ENCODE data around the gene CIAPIN1.
"Not testable (repeated sequence)": the region's sequence is repeated elsewhere in the genome, so short reads cannot be mapped to it uniquely, and the experiment has no call there.

The CIAPIN1 gene

DNA sequence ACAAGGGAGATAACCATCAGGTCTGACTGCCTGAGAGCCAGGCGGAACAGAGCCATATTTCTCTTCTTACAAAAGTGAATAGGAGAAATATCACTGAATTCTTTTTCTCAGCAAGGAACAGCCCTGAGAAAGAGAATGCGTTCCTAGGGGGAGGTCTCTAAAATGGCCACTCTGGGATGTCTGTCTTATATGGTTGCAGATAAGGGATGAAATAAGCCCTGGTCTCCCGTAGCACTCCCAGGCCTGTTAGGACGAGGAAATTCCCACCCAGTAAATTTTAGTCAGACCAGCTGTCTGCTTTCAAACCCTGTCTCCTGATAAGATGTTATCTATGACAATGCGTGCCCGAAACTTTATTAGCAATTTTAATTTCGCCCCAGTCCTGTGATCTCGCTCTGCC is 7.2 kb downstream of the CIAPIN1 start:
- DNase-seq = not testable (repeated sequence)

DNA sequence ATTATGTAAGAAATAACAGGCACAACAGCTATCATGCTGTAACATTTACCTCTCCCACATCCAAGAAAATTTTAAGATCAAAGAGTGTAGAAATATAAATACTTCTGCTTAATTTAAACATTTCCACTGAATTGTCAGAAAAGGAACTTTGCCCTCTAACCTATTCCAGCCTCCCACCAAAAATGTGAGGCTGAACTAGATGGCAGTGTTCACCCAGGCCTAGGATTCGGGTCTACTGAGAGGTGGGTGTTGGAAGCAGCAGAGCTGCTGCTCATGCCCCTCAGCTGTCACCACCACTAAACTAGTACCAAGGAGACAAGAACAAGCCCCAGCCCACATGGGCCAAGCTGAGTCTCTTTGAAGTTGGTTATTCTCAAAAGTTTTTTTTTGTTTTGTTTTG is 11.3 kb downstream of the CIAPIN1 start:
- DNase-seq = no peak

DNA sequence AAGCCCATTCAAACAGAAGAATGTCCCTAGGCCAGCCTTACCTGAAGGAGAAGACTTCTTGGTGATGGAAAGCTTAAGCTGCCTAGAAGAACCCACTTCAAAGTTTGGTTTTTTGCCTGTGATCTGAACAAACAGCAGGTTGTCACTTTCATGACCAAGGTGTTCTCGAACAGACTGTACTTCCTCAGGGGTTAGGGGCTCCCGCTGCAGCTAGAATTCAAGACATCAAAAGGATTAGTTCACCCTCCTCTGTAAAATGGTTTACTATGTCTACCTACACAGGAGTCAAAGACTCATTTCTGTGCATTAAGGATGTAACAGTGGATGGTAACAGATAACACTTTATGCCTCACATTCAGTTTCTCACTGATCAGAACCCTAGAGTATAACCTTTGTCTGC is 13.2 kb downstream of the CIAPIN1 start:
- DNase-seq = no peak

DNA sequence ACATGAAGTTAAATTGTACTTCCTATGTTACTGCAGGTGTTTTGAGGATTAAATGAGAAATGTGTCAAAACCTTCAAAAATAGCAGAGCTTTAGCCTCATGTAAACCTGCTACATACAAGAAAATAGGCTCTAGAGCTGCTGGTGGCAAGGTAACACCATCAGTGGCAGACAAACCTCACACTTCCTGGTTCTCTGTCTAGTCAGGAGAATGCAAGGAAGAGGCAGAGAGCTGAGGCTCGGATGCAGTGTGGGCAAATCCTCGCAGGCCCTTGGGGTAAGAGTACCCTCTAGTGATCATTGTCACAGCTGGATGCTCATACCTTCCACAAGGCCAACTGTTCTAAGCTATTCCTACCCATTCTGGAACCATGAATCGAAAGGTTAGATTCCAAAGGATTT is 14.2 kb downstream of the CIAPIN1 start:
- no peak for DNase-seq

DNA sequence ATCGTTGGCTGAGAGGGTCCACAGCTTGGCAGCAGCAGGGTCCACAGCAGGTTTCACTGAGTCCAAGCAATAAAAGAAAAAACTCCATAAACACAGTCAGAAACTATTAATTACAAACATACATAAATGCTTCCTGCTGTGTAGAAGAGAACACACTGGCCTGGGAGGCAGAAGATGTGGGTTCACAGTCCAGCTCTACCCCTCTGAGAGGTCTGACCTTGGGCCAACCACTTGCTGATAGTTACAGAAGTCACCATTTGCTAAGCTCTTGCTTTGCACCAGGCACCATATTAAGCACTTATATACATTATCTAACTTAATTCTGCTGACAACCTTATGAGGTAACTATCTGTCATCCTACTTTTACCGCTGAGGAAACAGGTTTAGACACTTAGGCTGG is 14.7 kb downstream of the CIAPIN1 start:
- no peak for DNase-seq

DNA sequence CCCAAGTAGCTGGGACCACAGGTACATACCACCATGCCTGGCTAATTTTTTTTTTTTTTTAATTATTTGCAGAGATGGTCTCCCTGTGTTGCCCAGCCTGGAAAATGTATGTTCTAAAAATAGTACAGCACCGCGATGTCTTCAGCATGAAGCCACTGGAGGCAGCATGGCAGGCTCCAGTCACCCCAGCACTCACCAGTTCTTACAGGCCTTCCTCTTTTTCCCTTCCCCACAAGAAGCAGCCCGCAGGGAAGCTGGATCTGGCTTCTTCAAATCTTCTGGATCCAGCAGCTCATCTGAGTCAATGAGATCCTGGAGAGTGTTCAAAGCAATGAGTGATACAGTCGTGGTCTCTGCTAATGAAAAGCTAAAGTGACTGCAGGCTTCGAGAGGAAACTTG is 16.2 kb downstream of the CIAPIN1 start:
- DNase-seq = no peak

DNA sequence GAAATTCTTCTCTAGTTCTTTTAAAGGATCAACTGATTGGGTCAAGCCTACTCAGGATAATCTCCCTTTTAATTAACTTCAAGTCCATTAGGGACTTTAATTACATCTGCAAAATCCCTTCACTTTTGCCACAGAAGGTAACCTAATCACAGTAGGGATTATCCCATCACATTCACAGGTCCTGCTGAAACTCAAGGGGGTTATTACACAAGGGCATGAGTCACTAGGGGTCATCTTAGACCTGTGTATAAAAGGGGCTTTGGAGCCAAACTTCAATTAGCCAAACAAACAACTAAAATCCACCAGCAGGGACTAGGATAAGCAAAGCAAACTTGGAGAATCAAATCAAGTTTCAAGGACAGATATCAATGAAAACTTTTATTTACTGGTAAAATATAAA is 19.4 kb downstream of the CIAPIN1 start:
- no peak for DNase-seq

DNA sequence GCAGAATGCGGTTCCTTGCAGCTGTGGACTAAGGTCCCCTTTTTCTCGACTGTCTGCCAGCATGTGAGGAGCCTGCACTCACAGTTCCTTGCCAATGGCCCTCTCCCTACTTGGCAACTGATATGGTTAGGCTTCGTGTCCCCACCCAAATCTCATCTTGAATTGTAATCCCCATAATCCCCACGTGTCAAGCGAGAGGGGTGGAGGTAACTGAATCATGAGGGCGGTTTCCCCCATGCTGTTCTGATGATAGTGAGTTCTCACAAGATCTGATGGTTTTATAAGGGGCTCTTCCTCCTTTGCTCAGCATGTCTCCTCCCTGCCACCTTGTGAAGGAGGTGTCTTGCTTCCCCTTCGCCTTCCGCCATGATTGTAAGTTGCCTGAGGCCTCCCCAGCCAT is 19.9 kb downstream of the CIAPIN1 start:
- DNase-seq = no peak

DNA sequence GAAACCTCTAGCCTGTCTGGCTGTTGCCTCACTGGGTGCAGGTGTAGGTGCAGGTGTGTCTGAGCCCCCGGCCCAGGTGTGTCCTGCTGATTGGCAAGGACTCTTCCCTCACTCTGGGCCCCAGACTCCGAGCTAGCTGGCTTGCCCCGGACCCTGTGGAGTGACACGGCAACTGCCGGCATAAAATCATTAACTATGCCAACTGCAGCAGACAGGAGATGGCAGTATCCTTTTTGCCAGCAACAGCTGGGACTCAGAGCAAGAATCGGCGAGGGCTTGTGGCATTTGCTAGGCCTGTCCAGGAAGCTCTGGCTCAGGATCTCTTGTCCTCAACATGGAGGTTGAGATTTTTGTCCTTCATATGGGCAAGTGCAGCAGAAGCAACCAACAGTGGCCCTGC is 20.8 kb downstream of the CIAPIN1 start:
- no peak for DNase-seq

DNA sequence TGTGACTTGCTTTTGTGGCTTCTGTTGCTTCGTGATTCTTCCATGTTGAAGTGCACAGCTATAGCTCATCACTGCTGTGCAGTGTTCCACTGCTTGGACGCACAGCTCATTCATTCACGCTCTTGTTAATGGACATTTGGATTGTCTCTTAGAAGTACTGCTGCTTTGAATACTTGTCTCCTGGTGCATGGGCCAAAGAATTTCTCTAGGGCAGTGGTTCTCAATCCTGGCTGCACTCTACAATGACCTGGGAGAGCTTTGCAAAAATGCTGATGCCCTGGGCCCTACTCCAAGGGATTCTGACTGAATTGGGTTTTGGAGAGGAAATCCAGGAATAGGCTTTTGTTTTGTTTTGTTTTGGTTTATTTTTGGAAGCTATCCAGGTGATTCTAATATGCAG is 22.6 kb downstream of the CIAPIN1 start:
- DNase-seq = no peak

DNA sequence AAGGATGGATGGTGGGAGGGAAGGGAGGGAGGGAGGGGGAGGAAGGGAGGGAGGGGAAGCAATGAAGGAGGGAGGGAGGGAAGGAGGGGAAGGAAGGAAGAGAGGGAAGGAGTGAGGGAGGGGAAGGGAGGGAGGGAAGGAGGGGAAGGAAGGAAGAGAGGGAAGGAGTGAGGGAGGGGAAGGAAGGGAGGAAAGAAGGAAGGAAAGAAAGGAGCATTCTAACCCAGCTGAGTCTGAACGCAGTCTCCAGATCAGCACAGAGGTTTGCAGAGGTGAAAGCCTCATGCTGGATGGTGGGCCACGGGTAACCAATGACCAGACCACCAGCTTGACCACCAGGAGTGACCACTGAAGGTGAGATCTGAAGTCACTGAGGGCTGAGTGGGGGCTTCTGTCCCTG is 24.0 kb downstream of the CIAPIN1 start:
- no peak for DNase-seq

DNA sequence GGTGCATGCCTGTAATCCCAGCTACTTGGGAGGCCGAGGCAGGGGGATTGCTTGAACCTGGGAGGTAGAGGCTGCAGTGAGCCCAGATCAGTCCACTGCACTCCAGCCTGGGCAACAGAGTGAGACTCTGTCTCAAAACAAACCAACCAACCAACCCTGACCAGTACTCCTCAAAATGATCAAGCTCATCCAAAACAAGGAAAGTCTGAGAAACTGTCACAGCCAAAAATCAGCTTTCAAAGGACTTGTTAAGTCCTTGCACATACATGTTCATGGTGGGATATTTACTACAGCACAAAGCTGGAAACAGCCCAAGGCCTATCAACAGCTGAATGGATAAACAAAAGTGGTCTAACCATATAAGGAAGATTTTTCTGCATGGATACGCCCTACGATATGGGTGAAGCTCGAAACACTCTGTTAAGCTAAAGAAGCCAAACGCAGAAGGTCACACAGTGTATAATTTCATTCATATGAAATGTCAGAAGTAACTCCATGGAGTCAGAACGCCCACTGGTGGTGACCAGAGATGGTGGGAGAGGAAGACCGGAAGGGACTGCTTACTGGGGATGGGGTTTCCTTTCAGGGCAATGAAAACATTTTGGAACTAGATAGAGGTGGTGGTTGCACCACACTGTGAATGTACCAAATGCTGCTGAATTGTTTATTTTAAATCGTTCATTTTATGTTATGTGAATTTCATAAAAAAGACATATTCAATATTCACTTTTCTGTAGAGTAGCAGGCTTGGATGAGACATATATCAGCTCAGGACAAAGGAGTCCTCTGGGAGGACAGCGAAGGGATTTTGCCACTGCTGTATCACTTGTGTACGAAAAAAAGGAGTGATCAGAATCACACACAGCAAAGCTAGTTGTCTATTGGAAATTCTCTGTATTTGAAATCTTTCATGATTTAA is 24.9 kb downstream of the CIAPIN1 start:
- no peak for DNase-seq

DNA sequence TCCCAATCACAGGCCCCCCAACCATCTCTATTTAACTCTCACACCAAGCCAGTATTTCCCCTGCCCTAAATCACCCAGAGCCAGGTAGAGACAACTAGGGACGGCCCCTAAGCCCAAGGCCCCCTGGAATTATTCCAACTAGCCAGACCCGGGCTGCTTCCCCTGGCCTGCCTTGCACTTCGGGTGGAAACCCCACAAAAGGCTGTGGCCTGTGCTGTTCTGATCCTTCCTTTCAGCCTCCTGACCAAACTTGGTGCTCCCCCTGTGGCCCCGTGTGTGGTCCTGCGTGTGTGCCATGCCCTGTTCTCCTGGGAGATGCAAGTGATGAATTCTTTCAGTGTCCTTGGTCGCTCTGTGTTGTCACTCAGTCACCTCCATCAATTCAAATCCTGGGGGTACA is 27.7 kb downstream of the CIAPIN1 start:
- no peak for DNase-seq

DNA sequence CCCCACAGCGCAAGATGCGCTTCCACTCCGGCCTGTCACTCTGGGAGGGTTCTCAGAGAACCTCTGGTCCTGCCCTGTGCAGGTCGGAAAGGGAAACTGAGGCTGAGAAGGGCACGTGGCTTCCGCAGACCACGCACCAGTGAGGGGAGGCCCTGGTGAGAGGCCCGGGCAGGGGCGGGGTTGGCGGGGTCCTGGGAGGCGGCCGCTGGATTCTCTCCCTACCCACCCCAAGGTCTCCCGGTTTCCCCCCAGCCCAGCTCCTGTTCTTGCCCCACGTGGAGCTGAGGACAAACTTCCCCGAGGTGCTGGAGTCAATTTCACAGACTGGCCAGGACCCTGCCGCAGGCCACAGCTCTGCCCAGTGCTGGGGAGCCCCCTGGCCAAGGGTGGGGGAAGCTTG is 31.1 kb downstream of the CIAPIN1 start:
- no peak for DNase-seq

DNA sequence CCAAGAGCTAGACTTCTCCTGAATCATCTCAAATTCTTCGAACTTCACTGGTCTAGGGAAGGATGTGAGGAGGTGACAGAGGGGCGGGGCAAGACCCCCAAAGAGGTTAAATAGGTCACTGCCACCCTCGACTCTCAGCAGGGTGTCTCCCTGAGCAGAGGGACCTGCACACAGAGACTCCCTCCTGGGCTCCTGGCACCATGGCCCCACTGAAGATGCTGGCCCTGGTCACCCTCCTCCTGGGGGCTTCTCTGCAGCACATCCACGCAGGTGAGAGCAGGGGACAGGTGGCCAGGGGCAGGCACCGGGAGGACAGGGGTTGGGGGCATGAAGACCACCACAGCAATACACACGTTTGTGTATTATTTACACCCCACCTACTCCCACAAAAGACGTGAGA is 33.5 kb downstream of the CIAPIN1 start:
- no peak for DNase-seq

DNA sequence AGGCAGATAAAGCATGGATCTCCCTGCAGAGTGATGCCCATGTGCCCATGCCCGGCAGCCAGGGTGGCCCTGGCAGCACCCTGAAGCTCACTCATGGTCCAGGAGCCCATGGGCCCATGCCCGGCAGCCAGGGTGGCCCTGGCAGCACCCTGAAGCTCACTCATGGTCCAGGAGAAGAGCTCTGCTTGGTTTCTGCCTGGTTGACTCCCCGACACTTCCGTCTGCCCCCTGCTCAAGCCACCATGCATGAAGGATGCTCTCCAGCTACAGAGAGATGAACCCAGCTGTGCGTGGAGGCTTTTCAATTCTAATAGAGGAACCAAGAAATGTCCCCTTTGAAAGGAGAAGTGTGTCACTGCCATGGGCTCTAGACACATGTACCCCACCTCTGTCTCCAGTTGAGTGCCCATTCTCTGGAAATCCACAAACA is 33.9 kb downstream of the CIAPIN1 start:
- no peak for DNase-seq

DNA sequence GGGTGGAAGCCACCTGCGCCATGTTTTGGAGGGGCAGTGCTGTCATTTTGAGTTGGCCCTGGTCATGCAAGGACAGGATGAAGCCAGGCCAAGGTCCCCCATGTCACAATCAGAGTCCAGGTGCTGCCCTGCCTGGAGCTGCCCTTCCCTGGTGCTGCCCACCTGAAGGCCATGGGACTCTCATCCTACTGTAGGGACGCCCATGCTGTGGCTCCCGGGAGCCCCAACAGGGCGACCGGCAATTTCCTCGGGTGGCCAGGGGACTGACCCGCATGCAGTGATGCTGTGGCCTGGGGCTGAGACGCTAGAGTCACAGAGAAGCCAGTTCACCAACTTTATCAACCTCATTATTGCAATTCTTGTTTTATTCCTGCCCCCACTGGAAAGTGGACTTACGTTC is 34.6 kb downstream of the CIAPIN1 start:
- DNase-seq = no peak

DNA sequence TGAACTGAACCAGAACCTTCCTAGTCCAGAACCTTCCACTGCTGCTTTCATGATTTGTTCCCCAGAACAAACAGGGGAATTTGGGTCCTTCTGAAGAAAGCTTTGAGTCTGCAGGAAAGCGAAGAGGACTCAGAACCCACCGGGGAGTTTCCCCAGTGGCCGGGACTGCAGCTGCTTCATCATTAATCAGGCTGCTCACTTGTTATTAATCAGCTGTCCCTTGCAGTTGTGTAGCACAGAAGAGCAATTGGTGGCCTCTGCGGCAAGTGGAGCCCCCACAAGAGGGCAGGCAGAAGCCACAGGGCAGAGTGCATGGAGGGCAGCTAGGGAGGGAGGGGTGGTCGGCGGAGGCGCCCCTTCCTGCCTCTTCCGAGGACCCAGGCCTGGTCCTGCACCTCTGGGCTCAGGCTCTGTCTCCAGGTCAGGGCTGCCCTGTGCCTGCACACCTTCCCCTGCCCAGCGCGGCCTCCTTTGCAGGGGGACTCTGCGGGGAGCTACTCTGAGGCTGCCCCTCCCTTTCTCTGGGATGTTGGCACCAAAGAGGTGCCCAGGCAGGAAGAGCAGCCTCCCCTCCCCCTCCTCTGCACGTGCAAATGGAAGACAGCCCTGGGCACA is 35.7 kb downstream of the CIAPIN1 start:
- no peak for DNase-seq

DNA sequence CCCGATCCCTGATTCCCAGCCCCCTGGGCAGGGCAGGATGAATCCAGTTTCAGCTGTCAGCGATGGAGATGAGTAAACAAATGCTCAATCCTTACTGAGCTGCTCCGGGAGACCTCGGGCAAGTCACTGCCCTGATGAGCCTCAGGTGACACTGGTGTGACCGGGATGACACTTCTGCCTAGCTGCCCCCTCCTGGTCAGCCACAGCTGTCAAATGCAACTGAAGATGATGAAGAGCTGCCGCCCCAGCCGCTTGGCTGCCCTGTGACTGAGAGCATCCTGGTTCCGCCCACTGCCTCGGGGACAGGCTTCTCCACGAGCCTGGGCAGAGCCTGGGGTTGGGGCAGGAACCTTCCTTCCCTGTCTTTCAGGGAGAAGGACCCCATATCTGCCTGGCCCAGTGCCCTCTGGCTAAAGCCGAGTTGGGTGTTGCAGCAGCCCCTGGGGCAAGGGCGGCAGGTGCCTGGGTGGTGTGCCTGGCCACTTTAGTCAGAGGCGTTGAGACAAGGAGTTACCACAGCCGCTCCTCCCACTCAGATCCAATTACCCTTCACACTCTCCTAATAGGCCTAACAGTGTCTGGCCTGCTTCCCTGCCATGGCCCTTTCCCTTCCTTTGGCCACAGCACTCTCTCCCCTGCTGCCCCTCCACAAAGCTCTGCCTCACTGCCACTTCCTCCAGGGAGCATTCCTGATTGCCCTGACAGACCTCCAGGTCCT is 37.2 kb downstream of the CIAPIN1 start:
- DNase-seq = no peak

DNA sequence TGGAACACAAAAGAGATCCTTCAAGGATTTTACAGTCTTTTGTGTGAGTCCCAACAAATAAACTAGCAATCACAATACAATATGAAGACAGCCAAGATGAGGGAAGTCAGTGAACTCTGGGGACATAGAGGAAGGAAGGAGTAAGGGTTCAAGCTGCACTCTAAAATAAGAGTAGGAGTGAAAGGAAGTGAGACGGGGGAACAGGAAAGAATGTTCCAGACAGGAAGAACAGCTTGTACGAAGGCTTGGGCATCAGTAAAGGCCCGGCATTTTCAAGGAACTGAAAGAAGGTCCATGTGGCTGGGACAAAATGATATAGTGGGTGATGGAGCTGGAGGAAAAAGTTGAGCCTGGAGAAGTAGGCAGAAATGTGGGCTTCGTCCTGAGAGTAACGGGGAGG is 38.1 kb downstream of the CIAPIN1 start:
- DNase-seq = no peak

DNA sequence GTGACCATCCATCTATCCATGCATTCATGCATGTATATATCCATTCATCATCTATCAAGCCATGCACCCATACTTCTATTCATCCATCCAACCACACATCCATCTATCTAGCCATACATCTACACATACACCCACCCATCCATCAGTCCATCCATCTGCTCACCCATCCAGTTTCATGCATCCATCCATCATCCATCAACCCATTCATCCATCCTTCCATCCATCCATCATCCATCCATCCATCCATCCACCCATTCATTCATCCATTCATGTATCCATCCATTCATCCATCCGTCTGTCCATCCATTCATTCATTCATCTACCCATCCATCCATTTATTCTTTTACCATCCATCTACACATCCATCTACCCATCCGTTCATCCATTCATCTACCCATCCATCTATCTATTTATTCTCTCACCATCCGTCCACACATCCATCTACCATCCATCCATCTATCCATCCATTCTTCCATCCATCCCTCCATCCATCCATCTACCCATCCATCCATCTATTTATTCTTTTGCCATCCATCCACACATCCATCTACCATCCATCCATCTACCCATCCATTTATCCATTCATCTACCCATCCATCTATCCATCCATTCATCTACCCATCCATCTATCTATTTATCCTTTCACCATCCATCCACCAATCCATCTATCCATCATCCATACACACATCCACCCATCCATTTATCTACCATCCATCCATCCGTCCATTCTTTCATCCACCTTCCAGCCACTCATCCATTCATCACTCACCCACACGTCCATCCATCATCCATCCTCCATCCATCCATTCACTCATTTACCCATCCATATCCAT is 39.4 kb downstream of the CIAPIN1 start:
- no peak for DNase-seq

DNA sequence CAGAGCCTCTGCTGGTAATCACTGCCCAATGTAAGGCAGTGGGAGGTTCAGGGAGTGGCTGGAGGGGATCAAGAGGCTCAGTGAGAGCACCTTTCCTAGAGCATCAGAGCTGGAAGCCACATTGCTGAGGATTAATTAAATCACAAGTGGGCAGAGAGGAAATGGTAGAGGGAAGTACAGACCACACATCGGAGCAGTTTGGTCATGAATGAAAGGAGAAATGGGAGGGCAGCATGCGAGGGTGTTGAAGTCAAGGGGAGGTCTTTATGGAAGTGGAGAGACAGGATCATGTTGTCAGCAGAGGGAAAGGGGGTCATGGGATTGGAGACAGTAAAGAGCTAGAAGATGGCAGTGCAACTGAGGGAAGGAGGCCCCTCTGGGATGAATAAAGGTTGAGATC is 40.3 kb downstream of the CIAPIN1 start:
- DNase-seq = no peak

DNA sequence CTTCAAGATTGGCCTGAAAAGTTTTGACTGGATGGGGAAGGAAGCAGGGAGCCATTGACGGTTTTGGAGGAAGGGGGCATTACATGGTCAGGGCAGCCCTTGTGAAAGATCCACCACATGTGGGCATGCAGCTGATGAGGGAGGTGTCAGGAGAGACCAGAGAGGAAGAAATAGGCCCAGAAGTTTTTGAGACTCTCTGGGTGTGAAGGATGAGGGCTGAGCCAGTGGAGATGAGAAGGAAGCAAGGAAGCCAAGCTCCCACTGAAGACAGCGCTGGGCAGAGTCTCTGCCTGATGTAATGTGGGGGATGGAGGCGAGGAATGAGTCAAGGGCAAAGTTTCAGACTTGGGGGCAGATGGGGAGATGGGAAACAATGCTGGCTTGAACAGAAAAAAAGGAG is 42.1 kb downstream of the CIAPIN1 start:
- DNase-seq = no peak
